ENCODE results near the gene CLK1.

- peak; percentile 43 for TF ChIP-seq CTCF (IDR thresholded peaks at IDR 0.05; ENCODE audit: poor library complexity, severe bottlenecking)
- peak; percentile 88 for TF ChIP-seq POLR2AphosphoS5 (IDR thresholded peaks at IDR 0.05)
- peak; percentile 54 for TF ChIP-seq EP300 (conservative IDR thresholded peaks at IDR 0.05; ENCODE audit: poor library complexity, severe bottlenecking)
- TF ChIP-seq EZH2 (IDR thresholded peaks at IDR 0.05; ENCODE audit: borderline replicate concordance, insufficient read depth, low read length, poor library complexity, severe bottlenecking): no peak
- peak; percentile 35 for TF ChIP-seq TAF1 (IDR thresholded peaks at IDR 0.05; ENCODE audit: low read depth)
- TF ChIP-seq REST (IDR thresholded peaks at IDR 0.05; ENCODE audit: borderline replicate concordance): peak; percentile 72
Observed at GRCh38 chr2:200888704-200889625, 24.5 kb upstream of the CLK1 start, which contains the start of the genes NIF3L1 and PPIL3.

All from neural cell (in vitro differentiated cells).